ENCODE results near the gene ITPR2.
A peak's percentile ranks its signal among the peaks of the same experiment; 100 is the strongest.

The ITPR2 gene

DNA sequence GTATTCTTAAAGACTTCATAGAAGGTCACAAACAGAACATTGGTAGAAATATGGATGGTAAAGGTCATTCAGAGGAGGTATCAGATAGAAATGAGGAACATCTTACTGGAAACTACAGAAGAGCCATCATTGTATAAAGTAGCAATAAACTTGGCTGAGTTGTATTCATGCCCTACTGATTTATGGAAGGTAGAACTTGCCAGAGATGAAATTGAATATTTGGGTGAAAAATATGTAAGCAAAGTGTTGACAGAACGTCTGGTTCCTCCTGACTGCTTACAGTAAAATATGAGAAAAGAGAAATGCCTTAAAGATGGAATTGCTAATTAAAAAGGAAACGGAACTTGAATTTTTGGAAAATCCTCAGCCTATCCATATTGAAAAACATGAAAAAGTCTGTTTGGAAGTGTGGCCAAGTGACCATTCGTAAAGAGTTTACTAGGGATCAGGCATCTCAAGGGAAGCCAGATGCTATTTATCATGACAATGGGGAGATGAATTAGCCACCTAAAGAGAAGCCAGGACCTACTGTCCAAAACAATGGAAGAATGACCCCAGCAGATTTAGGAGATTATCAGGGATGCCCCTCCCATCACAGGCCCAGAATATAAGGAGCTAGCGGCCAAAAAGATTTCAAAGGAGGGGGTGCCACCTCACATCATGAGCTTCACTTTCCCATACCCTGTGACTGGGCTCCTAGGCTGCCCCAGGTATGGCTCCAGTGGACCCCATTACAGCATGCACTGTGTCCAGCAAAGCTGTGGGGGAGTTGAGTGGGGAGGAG lies 189.3 kb downstream of the ITPR2 start:
- Mint-ChIP-seq H3K4me3 (no peak overlapping the region), H3K27me3 (ENCODE audit: low read depth) (no peaks in the 10 kb centered on the region), H3K4me1 (ENCODE audit: low read depth) (peaks cover 2% of the 10 kb centered on the region), H3K9me3 (no peaks in the 10 kb centered on the region), H3K27ac (no peak overlapping the region), H3K36me3 (ENCODE audit: low read depth) (peaks cover 15% of the 10 kb centered on the region)

DNA sequence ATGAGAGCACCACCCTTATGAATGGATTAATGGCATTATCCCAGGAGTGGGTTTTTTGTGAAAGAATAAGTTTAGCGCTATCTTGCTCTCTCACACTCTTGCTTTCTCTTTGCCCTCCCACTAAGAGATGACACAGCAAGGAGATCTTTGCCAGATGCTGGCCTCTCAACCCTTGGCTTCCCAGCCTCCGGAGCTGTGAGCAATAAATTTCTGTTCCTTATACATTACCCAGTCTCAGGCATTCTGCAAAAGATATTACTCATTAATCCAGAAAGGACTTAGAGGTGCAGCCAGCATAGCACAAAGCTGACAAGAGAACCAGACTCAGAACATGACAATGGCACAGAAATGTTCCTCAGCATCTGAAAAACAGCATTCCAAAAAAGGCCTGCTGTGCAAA lies 190.6 kb downstream of the ITPR2 start:
- H3K4me3 Mint-ChIP-seq: no peak overlapping the region
- H3K9me3 Mint-ChIP-seq: no peaks in the 10 kb centered on the region
- H3K4me1 Mint-ChIP-seq (ENCODE audit: low read depth): peaks cover 2% of the 10 kb centered on the region
- H3K36me3 Mint-ChIP-seq (ENCODE audit: low read depth): peaks cover 14% of the 10 kb centered on the region
- no peak overlapping the region for H3K27ac Mint-ChIP-seq
- H3K27me3 Mint-ChIP-seq (ENCODE audit: low read depth): no peaks in the 10 kb centered on the region

DNA sequence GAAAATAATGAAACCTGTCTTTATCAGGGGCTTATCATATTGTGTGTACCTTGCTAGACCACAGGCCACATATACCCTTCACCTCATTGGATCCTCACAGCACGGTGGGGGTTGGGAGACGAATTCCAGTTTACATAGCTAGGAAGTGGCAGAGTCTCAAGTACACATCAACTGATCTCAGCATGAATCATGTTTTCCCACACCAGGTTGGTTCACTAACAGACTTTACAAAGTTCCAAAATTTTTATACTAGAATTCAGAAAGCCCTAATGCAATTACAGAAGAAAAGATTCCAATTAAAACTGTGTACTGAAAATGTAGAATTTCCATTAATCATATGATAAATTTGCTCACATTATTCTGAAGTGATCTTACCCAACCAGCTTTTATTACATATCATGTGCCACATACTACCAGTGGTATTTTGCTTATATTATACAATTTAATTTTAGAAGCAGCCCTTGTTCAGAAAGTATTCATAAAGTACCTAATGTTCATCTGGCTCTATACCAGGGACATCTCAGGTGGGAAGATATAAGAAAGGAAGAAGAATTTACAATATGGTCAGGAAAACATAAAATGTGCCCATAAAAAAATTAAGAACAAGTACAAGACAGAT lies 196.2 kb downstream of the ITPR2 start:
- Mint-ChIP-seq H3K36me3 (ENCODE audit: low read depth) (peaks cover 7% of the 10 kb centered on the region), H3K27me3 (ENCODE audit: low read depth) (no peaks in the 10 kb centered on the region), H3K27ac (no peak overlapping the region), H3K4me3 (no peak overlapping the region), H3K4me1 (ENCODE audit: low read depth) (peaks cover 2% of the 10 kb centered on the region), H3K9me3 (no peaks in the 10 kb centered on the region)

DNA sequence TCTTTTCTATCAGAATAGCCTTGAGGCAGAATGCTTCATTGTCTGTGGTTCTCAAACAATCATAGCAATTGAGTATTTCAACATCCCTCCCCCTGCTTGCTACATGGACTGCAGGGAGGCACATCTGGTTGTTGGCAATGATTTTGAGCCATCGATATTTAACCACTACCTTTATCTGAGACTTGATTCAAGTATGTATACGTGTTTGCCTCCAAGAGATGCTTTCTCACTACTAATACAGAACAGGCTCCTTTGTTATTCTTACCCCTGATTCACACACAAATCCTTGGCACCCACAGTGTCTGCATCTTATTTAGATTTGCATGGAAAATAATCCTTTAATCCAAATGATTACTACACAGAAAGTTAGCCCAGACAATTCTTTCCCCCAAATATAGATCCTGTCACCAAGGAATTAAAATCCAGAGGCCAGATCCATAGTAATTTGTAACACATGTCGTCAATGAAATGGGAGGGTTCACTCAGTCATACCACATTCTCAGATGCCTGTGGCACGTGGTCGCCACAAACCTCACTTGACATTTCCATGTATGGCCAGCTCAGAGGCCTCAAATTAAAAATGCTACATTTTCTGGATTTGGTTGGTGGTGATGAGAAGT lies 199.3 kb downstream of the ITPR2 start:
- Mint-ChIP-seq H3K4me1 (ENCODE audit: low read depth) (no peaks in the 10 kb centered on the region), H3K27ac (no peak overlapping the region), H3K27me3 (ENCODE audit: low read depth) (no peaks in the 10 kb centered on the region), H3K4me3 (no peak overlapping the region), H3K9me3 (no peaks in the 10 kb centered on the region), H3K36me3 (ENCODE audit: low read depth) (peaks cover 9% of the 10 kb centered on the region)

DNA sequence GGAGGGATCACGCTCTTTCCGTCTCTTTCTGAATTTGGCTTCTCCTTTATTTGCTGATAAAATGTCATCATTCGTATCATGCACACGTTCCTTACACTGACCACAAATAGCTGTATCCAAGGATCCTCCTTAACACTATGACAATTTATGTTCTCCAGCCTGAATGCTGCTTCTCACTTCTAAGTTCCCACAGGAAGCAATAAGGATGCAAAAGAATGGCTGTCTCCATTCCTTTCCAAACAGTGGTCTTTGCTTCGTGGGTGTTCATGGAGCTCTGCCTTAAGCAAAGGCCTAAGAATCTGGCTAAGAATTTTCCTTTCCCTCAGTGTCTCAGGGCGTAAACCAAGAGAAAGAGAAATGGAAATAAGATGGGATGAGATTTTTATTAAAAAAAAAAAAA lies 200.2 kb downstream of the ITPR2 start:
- Mint-ChIP-seq H3K36me3 (ENCODE audit: low read depth) (peaks cover 13% of the 10 kb centered on the region), H3K4me1 (ENCODE audit: low read depth) (no peaks in the 10 kb centered on the region)

DNA sequence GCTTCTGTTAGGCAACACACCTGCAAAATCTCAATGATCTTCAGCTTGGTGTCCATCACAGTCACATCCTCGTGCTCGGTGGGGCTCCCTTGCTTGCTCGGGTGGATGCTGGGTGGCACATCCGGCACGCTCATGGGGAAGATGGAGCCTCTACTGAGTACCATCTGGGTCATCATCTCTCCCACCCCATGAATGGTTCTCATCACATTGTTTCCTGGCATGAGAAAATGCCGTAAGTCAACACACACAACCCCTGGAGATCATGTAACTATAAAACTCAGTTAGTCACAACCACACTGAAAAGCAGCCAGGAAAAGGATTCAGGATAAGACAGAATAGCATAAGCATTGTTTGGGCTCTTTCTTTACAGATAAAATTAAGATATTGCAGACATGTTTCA lies 201.1 kb downstream of the ITPR2 start:
- Mint-ChIP-seq H3K4me1 (ENCODE audit: low read depth) (peaks cover 5% of the 10 kb centered on the region), H3K4me3 (no peak overlapping the region), H3K9me3 (no peaks in the 10 kb centered on the region), H3K27me3 (ENCODE audit: low read depth) (no peaks in the 10 kb centered on the region), H3K27ac (no peak overlapping the region), H3K36me3 (ENCODE audit: low read depth) (peaks cover 18% of the 10 kb centered on the region)

More for the DNA sequence above, 200.2 kb downstream of the ITPR2 start:
- no peaks in the 10 kb centered on the region for H3K27me3 Mint-ChIP-seq (ENCODE audit: low read depth)
- no peaks in the 10 kb centered on the region for H3K9me3 Mint-ChIP-seq
- H3K4me3 Mint-ChIP-seq: no peak overlapping the region
- no peak overlapping the region for H3K27ac Mint-ChIP-seq

DNA sequence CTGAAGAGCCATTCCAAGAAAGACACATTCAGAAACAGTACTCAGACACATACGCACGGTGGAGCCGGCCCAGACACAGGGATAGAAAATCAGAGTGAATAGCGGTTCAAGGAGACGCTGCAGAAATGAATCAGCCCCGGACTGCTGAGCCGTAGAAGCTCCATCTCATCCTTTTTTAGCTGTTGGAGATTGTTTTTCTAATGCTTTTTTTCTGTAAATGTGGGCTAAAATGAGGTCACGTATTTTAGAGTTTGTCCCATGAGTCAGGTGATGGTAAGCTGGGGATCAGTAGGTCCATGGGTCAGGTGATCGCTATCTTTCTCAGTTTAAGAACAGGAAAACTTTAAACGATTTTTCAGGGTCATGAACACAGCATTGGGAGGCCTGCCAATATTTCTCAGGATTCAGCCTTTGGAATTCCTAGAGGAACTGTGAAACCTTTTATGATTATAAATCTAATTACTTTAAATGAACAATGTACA lies 202.4 kb downstream of the ITPR2 start:
- H3K4me3 Mint-ChIP-seq: no peak overlapping the region
- peaks cover 25% of the 10 kb centered on the region for H3K36me3 Mint-ChIP-seq (ENCODE audit: low read depth)
- H3K9me3 Mint-ChIP-seq: no peaks in the 10 kb centered on the region
- peaks cover 11% of the 10 kb centered on the region for H3K4me1 Mint-ChIP-seq (ENCODE audit: low read depth)
- no peak overlapping the region for H3K27ac Mint-ChIP-seq
- H3K27me3 Mint-ChIP-seq (ENCODE audit: low read depth): no peaks in the 10 kb centered on the region

DNA sequence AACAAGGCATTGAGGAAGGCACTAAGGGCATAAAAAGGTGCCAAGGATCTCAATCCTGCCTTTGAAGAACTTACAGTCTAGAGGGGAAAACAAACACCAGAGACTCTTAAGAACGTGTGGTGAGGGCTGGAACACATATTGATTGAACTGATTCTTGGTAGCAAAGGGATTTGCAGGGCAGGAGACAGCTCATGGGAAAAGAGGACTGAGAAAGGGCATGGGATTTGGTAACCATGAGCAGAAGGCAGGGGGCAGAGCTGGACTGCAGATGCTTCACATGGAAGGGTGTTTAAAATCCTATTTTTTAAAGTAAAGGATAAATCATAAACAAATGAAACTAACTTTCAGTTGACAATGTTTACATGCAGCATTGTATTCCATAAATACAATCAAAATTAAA lies 203.1 kb downstream of the ITPR2 start:
- Mint-ChIP-seq H3K4me1 (ENCODE audit: low read depth) (peaks cover 12% of the 10 kb centered on the region), H3K27me3 (ENCODE audit: low read depth) (no peaks in the 10 kb centered on the region), H3K27ac (no peak overlapping the region), H3K36me3 (ENCODE audit: low read depth) (peaks cover 26% of the 10 kb centered on the region), H3K9me3 (no peaks in the 10 kb centered on the region), H3K4me3 (no peak overlapping the region)

DNA sequence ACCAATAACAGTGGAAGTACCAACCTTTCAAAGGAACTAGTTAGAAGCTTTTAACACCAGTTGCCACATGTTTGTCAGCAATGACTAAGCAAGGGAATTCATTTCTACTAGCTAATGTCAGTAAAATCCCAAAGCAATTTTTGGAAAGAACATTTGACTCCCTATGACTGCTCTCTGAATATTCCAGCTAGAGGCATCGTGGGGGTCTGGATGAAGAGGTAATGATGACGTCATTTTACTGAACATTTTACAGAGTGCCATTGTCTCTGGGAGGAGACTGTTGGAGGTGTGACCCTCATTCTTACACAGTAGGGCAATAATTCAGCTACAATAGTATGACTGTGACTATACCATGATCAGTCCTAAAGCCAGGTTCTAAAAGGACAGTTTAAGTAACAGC lies 204.8 kb downstream of the ITPR2 start:
- Mint-ChIP-seq H3K4me1 (ENCODE audit: low read depth) (peaks cover 15% of the 10 kb centered on the region), H3K27me3 (ENCODE audit: low read depth) (no peaks in the 10 kb centered on the region), H3K27ac (no peak overlapping the region), H3K4me3 (no peak overlapping the region), H3K9me3 (no peaks in the 10 kb centered on the region), H3K36me3 (ENCODE audit: low read depth) (peaks cover 32% of the 10 kb centered on the region)

DNA sequence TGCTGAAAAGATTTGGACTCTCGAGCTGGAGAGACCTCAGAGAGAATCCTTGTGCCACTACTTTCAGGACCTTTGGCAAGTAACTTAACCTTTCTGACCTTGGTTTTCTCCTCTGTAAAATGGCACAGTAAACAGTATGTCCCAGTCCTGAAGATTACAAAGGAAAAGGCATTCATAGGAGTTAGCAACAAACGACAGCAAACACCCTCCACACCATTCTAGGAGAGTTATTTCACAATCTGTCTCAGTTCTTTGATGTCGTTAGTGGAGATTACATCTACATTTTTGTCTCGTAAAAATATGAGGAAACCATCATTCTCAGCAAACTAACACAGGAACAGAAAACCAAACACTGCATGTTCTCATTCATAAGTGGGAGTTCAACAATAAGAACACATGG lies 205.7 kb downstream of the ITPR2 start:
- H3K4me1 Mint-ChIP-seq (ENCODE audit: low read depth): peaks cover 15% of the 10 kb centered on the region
- peak overlapping the region; percentile 45 for H3K27ac Mint-ChIP-seq
- peaks cover 32% of the 10 kb centered on the region for H3K36me3 Mint-ChIP-seq (ENCODE audit: low read depth)
- H3K27me3 Mint-ChIP-seq (ENCODE audit: low read depth): no peaks in the 10 kb centered on the region
- no peaks in the 10 kb centered on the region for H3K9me3 Mint-ChIP-seq
- no peak overlapping the region for H3K4me3 Mint-ChIP-seq

DNA sequence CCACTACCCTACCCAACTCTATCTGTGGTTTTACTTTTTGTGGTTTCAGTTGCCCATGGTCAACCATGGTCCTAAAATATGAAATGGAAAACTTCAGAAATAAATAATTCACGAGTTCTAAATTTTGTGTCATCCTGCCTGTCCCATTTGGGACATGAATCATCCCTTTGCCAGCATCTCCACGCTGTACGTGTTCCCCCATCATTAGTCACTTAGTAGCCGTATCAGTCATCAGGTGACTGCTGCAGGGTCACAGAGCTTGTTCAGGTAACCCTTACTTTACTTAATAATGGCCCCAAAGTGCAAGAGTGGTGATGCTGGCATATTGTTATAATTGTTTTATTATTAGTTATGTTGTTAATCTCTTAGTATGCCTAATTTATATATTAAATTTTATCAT lies 209.9 kb downstream of the ITPR2 start:
- peaks cover 34% of the 10 kb centered on the region for H3K36me3 Mint-ChIP-seq (ENCODE audit: low read depth)
- H3K27ac Mint-ChIP-seq: no peak overlapping the region
- no peak overlapping the region for H3K4me3 Mint-ChIP-seq
- H3K9me3 Mint-ChIP-seq: no peaks in the 10 kb centered on the region
- H3K4me1 Mint-ChIP-seq (ENCODE audit: low read depth): peaks cover 15% of the 10 kb centered on the region
- H3K27me3 Mint-ChIP-seq (ENCODE audit: low read depth): no peaks in the 10 kb centered on the region

DNA sequence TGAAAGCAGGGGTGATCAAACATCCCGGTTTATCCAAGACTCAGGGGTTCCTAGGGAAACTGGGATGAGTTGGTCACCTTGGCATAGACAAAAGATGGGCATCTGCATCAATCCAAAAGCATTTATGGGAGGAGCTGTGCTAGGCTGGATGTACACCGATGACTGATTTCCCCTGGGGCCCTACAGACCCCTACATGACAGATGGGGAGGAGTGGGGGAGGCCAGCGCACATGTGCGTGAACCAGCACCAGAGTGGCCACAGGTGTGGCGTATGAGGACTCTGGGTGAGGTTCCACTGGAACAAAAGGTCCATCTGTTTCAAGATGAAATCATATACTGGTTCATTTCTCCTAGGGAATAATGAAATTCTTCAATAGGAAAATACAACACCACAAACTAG lies 210.4 kb downstream of the ITPR2 start:
- no peaks in the 10 kb centered on the region for H3K9me3 Mint-ChIP-seq
- peaks cover 15% of the 10 kb centered on the region for H3K4me1 Mint-ChIP-seq (ENCODE audit: low read depth)
- H3K4me3 Mint-ChIP-seq: no peak overlapping the region
- H3K36me3 Mint-ChIP-seq (ENCODE audit: low read depth): peaks cover 31% of the 10 kb centered on the region
- H3K27ac Mint-ChIP-seq: no peak overlapping the region
- H3K27me3 Mint-ChIP-seq (ENCODE audit: low read depth): no peaks in the 10 kb centered on the region

DNA sequence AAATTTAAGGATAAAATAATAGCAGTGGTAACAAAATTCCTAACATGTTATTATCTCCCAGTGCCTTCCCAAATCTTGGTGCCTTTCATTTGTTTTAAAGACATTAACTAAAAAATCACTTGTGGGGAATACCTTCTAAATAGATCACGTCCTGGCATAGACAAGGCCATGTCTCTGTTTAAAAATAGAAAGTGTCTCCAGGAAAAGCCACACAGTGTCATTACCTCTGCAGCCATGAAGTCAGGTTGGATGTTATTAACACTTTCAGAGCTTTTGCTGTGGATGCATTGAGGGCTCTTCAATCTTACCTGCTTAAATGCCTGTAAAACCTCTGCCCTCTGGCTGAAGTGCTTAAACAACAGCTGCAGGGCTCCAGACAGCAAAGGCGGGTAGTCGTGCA lies 211.1 kb downstream of the ITPR2 start:
- Mint-ChIP-seq H3K36me3 (ENCODE audit: low read depth) (peaks cover 26% of the 10 kb centered on the region), H3K27ac (no peak overlapping the region), H3K4me3 (no peak overlapping the region), H3K4me1 (ENCODE audit: low read depth) (peaks cover 10% of the 10 kb centered on the region), H3K27me3 (ENCODE audit: low read depth) (no peaks in the 10 kb centered on the region), H3K9me3 (no peaks in the 10 kb centered on the region)

DNA sequence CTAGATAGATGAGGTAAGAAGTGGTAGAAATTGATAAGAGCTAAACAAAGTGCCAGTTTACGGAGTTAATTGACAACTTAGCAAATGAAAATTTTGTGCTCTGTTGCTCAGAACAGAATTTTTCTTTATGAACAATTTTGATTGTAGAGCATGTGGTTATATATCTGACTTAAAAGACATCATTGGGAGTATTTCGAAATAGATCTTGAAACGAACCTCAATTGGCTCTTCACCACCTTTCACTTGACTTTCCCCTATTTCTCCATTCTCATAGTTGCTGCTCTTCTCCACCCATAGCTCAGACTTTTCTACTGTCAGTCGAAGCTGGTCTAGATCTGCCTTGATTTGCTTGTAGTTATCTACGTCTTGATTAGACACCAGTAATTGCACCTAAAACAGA lies 212.1 kb downstream of the ITPR2 start:
- Mint-ChIP-seq H3K4me1 (ENCODE audit: low read depth) (peaks cover 4% of the 10 kb centered on the region), H3K36me3 (ENCODE audit: low read depth) (peaks cover 19% of the 10 kb centered on the region), H3K27ac (no peak overlapping the region), H3K27me3 (ENCODE audit: low read depth) (no peaks in the 10 kb centered on the region), H3K9me3 (no peaks in the 10 kb centered on the region), H3K4me3 (no peak overlapping the region)

DNA sequence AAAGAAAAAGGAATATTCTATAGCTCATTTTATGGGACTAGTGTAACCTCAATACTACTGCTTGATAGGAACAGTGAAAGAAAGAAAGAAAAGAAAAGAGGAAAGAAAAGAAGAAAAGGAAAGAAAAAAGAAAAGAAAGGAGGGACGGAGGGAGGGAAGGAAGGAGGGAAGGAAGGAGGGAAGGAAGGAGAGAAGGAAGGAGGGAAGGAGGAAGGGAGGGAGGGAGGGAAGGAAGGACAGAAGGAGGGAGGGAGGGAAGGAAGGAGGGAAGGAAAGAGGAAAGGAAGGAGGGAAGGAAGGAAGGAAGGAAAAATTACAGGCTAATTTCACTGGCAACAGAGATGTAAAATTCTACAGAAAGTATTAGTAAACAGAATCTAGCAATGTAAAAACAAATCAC lies 215.5 kb downstream of the ITPR2 start:
- Mint-ChIP-seq H3K27me3 (ENCODE audit: low read depth) (no peaks in the 10 kb centered on the region), H3K36me3 (ENCODE audit: low read depth) (peaks cover 12% of the 10 kb centered on the region), H3K27ac (no peak overlapping the region), H3K4me1 (ENCODE audit: low read depth) (no peaks in the 10 kb centered on the region), H3K9me3 (no peaks in the 10 kb centered on the region), H3K4me3 (no peak overlapping the region)
